Measurements from ENCODE around the gene MYO1H. TPM values are rescaled to one million over a fixed set of nuclear protein-coding genes. Genes with fewer than 3 reads are reported as not detected.

Gene MYO1H
- total and polyA plus RNA-seq, 2 experiments from 2014 or later, result not detected

GRCh38 chr12:109495012-109495411 is 147.3 kb downstream of the MYO1H start (continued):
- no peak for TF ChIP-seq JUNB (IDR thresholded peaks at IDR 0.05; ENCODE audit: unreplicated experiment)
- no peak for TF ChIP-seq EZH2 (IDR thresholded peaks at IDR 0.05; ENCODE audit: low read depth, unreplicated experiment)
- TF ChIP-seq STAT1 (IDR thresholded peaks at IDR 0.05; ENCODE audit: unreplicated experiment), result no peak
- TF ChIP-seq EZH2phosphoT487 (IDR thresholded peaks at IDR 0.05; ENCODE audit: unreplicated experiment), result no peak
- TF ChIP-seq ZNF331 (CRISPR knock-in tag; IDR thresholded peaks at IDR 0.05; ENCODE audit: low read depth), result no peak

- H3K79me2 ChIP-seq (replicated peaks; ENCODE audit: insufficient read depth), result no peaks in the 10 kb centered on the region
Observed at GRCh38 chr12:109496306-109496705, 148.6 kb downstream of the MYO1H start.

More at GRCh38 chr12:109496306-109496705, 148.6 kb downstream of the MYO1H start:
- Histone ChIP-seq H3K4me3 (no peak overlapping the region), H2AFZ (no peak overlapping the region), H3F3A (replicated peaks; ENCODE audit: low read depth) (no peaks in the 10 kb centered on the region), H3K9me2 (ENCODE audit: insufficient read depth) (no peaks in the 10 kb centered on the region), H3K4me1 (ENCODE audit: insufficient read depth) (no peaks in the 10 kb centered on the region), H3K36me3 (ENCODE audit: insufficient read depth) (peaks cover 26% of the 10 kb centered on the region; the same call in 1 of the 2 replicates), H3K27ac (ENCODE audit: low read depth) (no peak overlapping the region), H3K27me3 (ENCODE audit: insufficient read depth) (no peaks in the 10 kb centered on the region), H4K20me1 (replicated peaks; ENCODE audit: insufficient read depth) (no peaks in the 10 kb centered on the region), H3K4me2 (no peak overlapping the region)
- DNase-seq (ENCODE audit: low spot score) (no peak), ATAC-seq (no peak)
- Mint-ChIP-seq H3K9me3 (peaks cover 13% of the 10 kb centered on the region), H3K4me1 (no peaks in the 10 kb centered on the region), H3K27ac (no peak overlapping the region), H3K36me3 (ENCODE audit: low read depth) (peaks cover 45% of the 10 kb centered on the region), H3K4me3 (no peak overlapping the region), H3K27me3 (ENCODE audit: insufficient read depth, low read depth, poor library complexity) (peaks cover 2% of the 10 kb centered on the region)
- TF ChIP-seq STAT1 (IDR thresholded peaks at IDR 0.05; ENCODE audit: unreplicated experiment) (no peak), POLR2AphosphoS5 (IDR thresholded peaks at IDR 0.05; ENCODE audit: low read depth) (no peak), CREB1 (CRISPR knock-in tag; IDR thresholded peaks at IDR 0.05; ENCODE audit: low read depth) (no peak), ZNF114 (CRISPR knock-in tag; IDR thresholded peaks at IDR 0.05) (no peak), ETS1 (IDR thresholded peaks at IDR 0.05) (no peak), CTCF (conservative IDR thresholded peaks at IDR 0.05; ENCODE audit: low read depth in 2 of 2) (no peak), NANOG (IDR thresholded peaks at IDR 0.05; ENCODE audit: borderline replicate concordance) (no peak), EZH2phosphoT487 (IDR thresholded peaks at IDR 0.05; ENCODE audit: unreplicated experiment) (no peak), EZH2 (IDR thresholded peaks at IDR 0.05; ENCODE audit: low read depth, unreplicated experiment) (no peak), REST (IDR thresholded peaks at IDR 0.05; ENCODE audit: unreplicated experiment) (no peak), ZNF331 (CRISPR knock-in tag; IDR thresholded peaks at IDR 0.05; ENCODE audit: low read depth) (no peak), ZNF462 (CRISPR knock-in tag; IDR thresholded peaks at IDR 0.05) (no peak), JUNB (IDR thresholded peaks at IDR 0.05; ENCODE audit: unreplicated experiment) (no peak)

All from GM23338 (cell line).